Neuronal stem cell (in vitro differentiated cells): ENCODE data around the gene ALPP.
A peak's percentile ranks its signal among the peaks of the same experiment; 100 is the strongest.

ENCODE experiments used
- DNase-seq: peaks from one replicate; pipeline ENCODE4 v3.0.0-alpha.2; 2013; ENCODE audit warnings: low spot score
- H2AFZ ChIP-seq: one replicate; pipeline ENCODE4 v1.6.1; 2013; ENCODE audit warnings: mild to moderate bottlenecking, low read length, inconsistent platforms
- H2AK5ac ChIP-seq: 2 replicates; pipeline ENCODE4 v1.6.1; 2013; ENCODE audit warnings: low read depth, mild to moderate bottlenecking, inconsistent platforms, low read length, moderate library complexity, mixed read lengths
- H2BK120ac ChIP-seq: 2 replicates; pipeline ENCODE4 v1.6.1; 2013; ENCODE audit warnings: low read depth, mild to moderate bottlenecking, inconsistent platforms, low read length, moderate library complexity, mixed read lengths
- H2BK12ac ChIP-seq: one replicate; pipeline ENCODE4 v1.6.1; 2013; ENCODE audit warnings: low read length, inconsistent platforms
- H2BK15ac ChIP-seq: 2 replicates; pipeline ENCODE4 v1.6.1; 2013; ENCODE audit warnings: mild to moderate bottlenecking, low read length, inconsistent platforms, mixed read lengths
- H2BK5ac ChIP-seq: one replicate; pipeline ENCODE4 v1.6.1; 2013; ENCODE audit warnings: inconsistent platforms, mild to moderate bottlenecking, low read length, moderate library complexity
- H3K14ac ChIP-seq: one replicate; pipeline ENCODE4 v1.6.1; 2013; ENCODE audit warnings: low read length, inconsistent platforms
- H3K18ac ChIP-seq: 2 replicates; pipeline ENCODE4 v1.6.1; 2013; ENCODE audit warnings: low read length, inconsistent platforms
- H3K23ac ChIP-seq: 2 replicates; pipeline ENCODE4 v1.6.1; 2013; ENCODE audit warnings: low read depth, mild to moderate bottlenecking, mixed read lengths, low read length, inconsistent platforms; ENCODE audit not compliant: poor library complexity
- H3K27ac ChIP-seq: replicated peaks from 3 replicates; pipeline ENCODE4 v1.5.1; 2013; ENCODE audit warnings: low read length, inconsistent platforms
- H3K27me3 ChIP-seq, 3 experiments: 2 replicates each; pipeline ENCODE4 v1.6.1; 2013; ENCODE audit warnings: low read length in 3 of 3, mild to moderate bottlenecking in 2 of 3, inconsistent platforms in 1 of 3, low read depth in 1 of 3, mixed read lengths in 1 of 3, moderate library complexity in 1 of 3; ENCODE audit not compliant: control insufficient read depth in 3 of 3, insufficient read depth in 3 of 3
- H3K36me3 ChIP-seq, 2 donors: replicated peaks in 1 of 2; 2 replicates each; pipeline ENCODE4 v1.6.1; 2013; ENCODE audit warnings: low read length in 2 of 2; ENCODE audit not compliant: control insufficient read depth in 2 of 2, insufficient read depth in 2 of 2
- H3K4ac ChIP-seq: 2 replicates; pipeline ENCODE4 v1.6.1; 2013; ENCODE audit warnings: inconsistent platforms, mild to moderate bottlenecking, low read length, moderate library complexity
- H3K4me1 ChIP-seq, 2 donors: 1 replicate in 1 of 2; 2 replicates in 1 of 2; pipeline ENCODE4 v1.6.1; 2013; ENCODE audit warnings: low read length in 2 of 2, low read depth in 1 of 2; ENCODE audit not compliant: control insufficient read depth in 2 of 2, insufficient read depth in 1 of 2
- H3K4me2 ChIP-seq: one replicate; pipeline ENCODE4 v1.6.1; 2013; ENCODE audit warnings: mild to moderate bottlenecking, low read length, inconsistent platforms; ENCODE audit not compliant: insufficient read depth, poor library complexity, severe bottlenecking
- H3K4me3 ChIP-seq, 2 donors: 2 replicates each; pipeline ENCODE4 v1.5.1; 2013; ENCODE audit warnings: low read length in 2 of 2, mild to moderate bottlenecking in 2 of 2, inconsistent platforms in 1 of 2, moderate library complexity in 1 of 2
- H3K79me1 ChIP-seq: one replicate; pipeline ENCODE4 v1.6.1; 2013; ENCODE audit warnings: low read depth, mild to moderate bottlenecking, inconsistent platforms, low read length, moderate library complexity
- H3K9ac ChIP-seq: one replicate; pipeline ENCODE4 v1.6.1; 2013; ENCODE audit warnings: mild to moderate bottlenecking, low read depth, low read length, inconsistent platforms; ENCODE audit not compliant: poor library complexity
- H3K9me3 ChIP-seq, 2 donors: replicated peaks in 1 of 2; 2 replicates each; pipeline versions ENCODE3 to v1.6.1; 2013; ENCODE audit warnings: low read length in 2 of 2, mild to moderate bottlenecking in 2 of 2, inconsistent platforms in 1 of 2, low read depth in 1 of 2, mixed read lengths in 1 of 2, moderate library complexity in 1 of 2; ENCODE audit not compliant: control insufficient read depth in 2 of 2, insufficient read depth in 1 of 2
- H4K8ac ChIP-seq: one replicate; pipeline ENCODE4 v1.6.1; 2013; ENCODE audit warnings: low read depth, mild to moderate bottlenecking, inconsistent platforms, low read length, moderate library complexity
- H4K91ac ChIP-seq: one replicate; pipeline ENCODE4 v1.6.1; 2013; ENCODE audit warnings: low read length, low read depth, mild to moderate bottlenecking, inconsistent platforms; ENCODE audit not compliant: poor library complexity
- WGBS, 2 donors: extraction: QIAGEN DNeasy Blood & Tissue Kit; methylation state at CpG; one replicate each; pipeline ENCODE4 v1.1.7; 2013; ENCODE audit warnings: missing lambda C conversion rate in 2 of 2, mixed read lengths in 1 of 2; ENCODE audit not compliant: insufficient read length in 2 of 2, insufficient replicate concordance in 1 of 2; ENCODE audit errors: extremely low coverage in 2 of 2; 5-methylcytosine and 5-hydroxymethylcytosine counted together

Gene ALPP

DNA sequence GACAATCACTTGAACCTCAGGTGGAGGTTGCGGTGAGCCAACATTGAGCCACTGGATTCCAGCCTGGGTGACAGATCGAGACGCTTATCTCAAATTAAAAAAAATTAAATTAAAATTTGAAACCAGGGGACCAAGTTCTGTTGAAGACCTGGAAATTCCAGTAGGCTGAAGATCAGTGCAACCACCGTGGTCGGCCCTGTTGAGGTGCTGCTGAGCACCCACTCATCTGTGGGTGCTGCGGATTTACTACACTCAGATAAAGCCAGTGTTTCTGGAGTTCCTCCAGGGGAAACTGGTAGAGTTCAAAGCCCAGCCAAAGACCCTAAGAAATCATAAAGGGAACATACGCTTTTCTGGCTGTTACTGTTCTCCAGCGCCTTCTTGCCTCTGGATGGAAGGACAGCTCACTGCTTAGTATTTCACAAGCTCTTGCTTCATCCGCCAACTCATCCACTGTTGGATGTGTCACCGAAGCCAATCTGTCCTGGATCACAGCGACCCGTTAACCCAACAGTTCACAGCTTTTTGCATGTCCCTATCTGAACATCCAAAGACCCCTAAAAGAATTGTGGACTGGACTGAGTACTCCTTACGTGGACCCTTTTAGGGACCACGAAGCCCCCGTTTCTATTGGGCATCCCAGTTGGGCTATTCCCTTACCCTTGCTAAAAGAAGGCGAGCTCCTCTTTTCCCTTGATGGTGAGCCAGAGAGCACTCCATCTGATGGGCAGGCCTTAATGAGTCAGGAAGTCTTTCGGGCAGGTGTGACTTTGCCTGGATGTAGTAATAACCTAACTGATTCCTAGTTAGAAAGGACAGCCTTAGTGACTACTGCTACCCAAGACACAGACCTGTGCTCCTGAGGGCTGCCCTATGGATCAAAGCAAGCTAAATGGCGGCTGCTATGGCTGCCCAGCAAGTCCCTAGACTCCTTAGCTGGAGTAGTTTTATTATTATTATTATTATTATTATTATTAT, 6.0 kb upstream of the ALPP start:
- Histone ChIP-seq H3K27ac (no peak overlapping the region), H3K4ac (no peak overlapping the region), H4K91ac (no peak overlapping the region), H3K36me3 (no peaks in the 10 kb centered on the region), H2AK5ac (no peak overlapping the region), H3K4me2 (no peak overlapping the region), H2BK12ac (no peak overlapping the region), H3K18ac (no peak overlapping the region), H2BK120ac (no peak overlapping the region), H3K14ac (no peak overlapping the region), H3K4me1 (peaks cover 1 to 2% of the 10 kb centered on the region in 2 donors), H3K23ac (no peak overlapping the region), H4K8ac (no peak overlapping the region), H3K79me1 (no peaks in the 10 kb centered on the region), H2BK5ac (no peak overlapping the region), H3K4me3 (no peak overlapping the region), H3K9ac (no peak overlapping the region), H3K27me3 (peaks cover 0 to 24% (median 0%) of the 10 kb centered on the region in 3 experiments), H2AFZ (no peak overlapping the region), H3K9me3 (no peaks in the 10 kb centered on the region), H2BK15ac (no peak overlapping the region)
- no peak for DNase-seq
- WGBS, 2 donors = no CpG with 5 or more reads among the region's 18 CpGs

DNA sequence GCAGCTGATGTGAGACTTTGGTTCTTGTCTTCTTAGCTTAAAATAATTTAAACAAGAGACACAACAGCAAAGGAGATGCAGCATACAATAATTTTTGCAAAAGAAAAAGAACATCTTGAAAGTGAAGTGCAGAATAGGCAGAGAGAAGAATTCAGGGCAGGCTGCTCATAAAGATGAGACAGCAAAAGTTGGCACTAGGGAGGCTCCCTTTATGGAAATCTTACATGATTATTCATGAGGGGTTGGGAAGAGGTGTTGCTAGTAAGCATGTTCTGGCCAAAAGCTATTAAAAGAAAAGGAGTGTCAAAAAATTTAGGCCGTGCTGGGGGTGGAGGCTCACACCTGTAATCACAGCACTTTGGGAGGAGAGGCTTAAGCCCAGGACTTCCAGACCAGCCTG, 4.2 kb upstream of the ALPP start:
- Histone ChIP-seq H2BK5ac (no peak overlapping the region), H2AK5ac (no peak overlapping the region), H2BK12ac (no peak overlapping the region), H2BK120ac (no peak overlapping the region), H4K8ac (no peak overlapping the region), H3K4me2 (no peak overlapping the region), H3K14ac (no peak overlapping the region), H3K4ac (no peak overlapping the region), H3K9ac (no peak overlapping the region), H3K27ac (no peak overlapping the region), H3K18ac (no peak overlapping the region), H2AFZ (no peak overlapping the region), H3K79me1 (no peaks in the 10 kb centered on the region), H3K23ac (no peak overlapping the region), H3K4me3 (no peak overlapping the region), H3K9me3 (no peaks in the 10 kb centered on the region), H3K36me3 (no peaks in the 10 kb centered on the region), H3K27me3 (peaks cover 0 to 20% (median 0%) of the 10 kb centered on the region in 3 experiments), H3K4me1 (peaks cover under 1 to 2% of the 10 kb centered on the region in 2 donors), H2BK15ac (no peak overlapping the region), H4K91ac (no peak overlapping the region)
- WGBS, 2 donors = no CpG with 5 or more reads among the region's 1 CpG
- DNase-seq = no peak

DNA sequence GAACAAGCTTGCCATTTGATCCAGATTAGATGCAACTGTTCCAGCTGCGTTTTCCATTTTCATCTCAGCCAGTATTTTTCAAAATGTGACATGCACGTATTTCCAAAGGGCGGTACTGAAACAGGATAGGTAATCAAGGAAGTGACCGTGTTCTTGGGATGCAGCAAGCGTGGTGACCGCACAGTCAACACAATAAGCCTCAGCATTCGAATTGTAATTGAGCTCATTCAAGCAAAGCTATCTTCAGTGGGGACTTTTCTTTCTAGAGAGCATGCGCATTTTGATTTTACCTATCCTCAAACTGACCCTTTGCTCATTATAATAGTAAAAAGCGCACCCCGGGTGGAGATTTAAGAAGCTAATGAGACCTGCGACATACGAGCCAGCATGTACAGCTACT, 3.4 kb upstream of the ALPP start:
- no peak overlapping the region for H2BK15ac ChIP-seq
- no peak overlapping the region for H3K4ac ChIP-seq
- H3K9me3 ChIP-seq = no peaks in the 10 kb centered on the region
- no CpG with 5 or more reads among the region's 12 CpGs for WGBS, 2 donors
- no peak overlapping the region for H3K18ac ChIP-seq
- no peak overlapping the region for H3K27ac ChIP-seq
- no peaks in the 10 kb centered on the region for H3K79me1 ChIP-seq
- no peak overlapping the region for H3K4me3 ChIP-seq
- no peak overlapping the region for H4K8ac ChIP-seq
- H2BK120ac ChIP-seq = no peak overlapping the region
- no peaks in the 10 kb centered on the region for H3K36me3 ChIP-seq
- H3K27me3 ChIP-seq = peaks cover 0 to 15% (median 0%) of the 10 kb centered on the region in 3 experiments
- H2AFZ ChIP-seq = no peak overlapping the region
- H2BK12ac ChIP-seq = no peak overlapping the region
- H3K4me1 ChIP-seq = no peaks in the 10 kb centered on the region
- no peak overlapping the region for H4K91ac ChIP-seq
- H2AK5ac ChIP-seq = no peak overlapping the region
- no peak overlapping the region for H3K9ac ChIP-seq
- DNase-seq = no peak
- H3K14ac ChIP-seq = no peak overlapping the region
- no peak overlapping the region for H3K4me2 ChIP-seq
- H2BK5ac ChIP-seq = no peak overlapping the region
- no peak overlapping the region for H3K23ac ChIP-seq

DNA sequence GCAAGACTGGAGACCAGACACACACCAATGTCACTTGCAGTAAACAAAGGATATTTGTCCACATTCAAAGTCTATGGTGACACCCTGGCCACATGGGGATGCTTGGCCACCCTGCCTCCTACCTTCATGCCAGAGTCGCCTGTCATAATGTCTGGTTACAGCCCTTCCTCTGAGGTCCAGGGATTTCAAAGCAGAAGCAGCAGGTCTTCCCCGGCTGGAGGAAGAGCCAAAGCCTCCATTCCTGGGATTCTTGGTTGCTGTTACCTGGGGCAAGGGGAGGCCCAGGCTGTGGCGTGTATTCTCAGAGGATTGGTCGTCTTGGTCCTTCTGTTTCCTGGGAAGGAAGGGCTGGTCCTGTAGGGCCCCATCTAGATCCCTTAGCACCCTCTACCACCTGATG, 2.3 kb upstream of the ALPP start:
- no peaks in the 10 kb centered on the region for H3K79me1 ChIP-seq
- no peak overlapping the region for H3K18ac ChIP-seq
- peak overlapping the region; percentile 6 for H2BK12ac ChIP-seq
- H2BK15ac ChIP-seq = no peak overlapping the region
- no peaks in the 10 kb centered on the region for H3K36me3 ChIP-seq
- no peak overlapping the region for H2BK5ac ChIP-seq
- no peak overlapping the region for H3K4me3 ChIP-seq
- peak overlapping the region; percentile 11 for H2AK5ac ChIP-seq
- H3K27ac ChIP-seq = no peak overlapping the region
- H3K27me3 ChIP-seq = peaks cover 0 to 15% (median 0%) of the 10 kb centered on the region in 3 experiments
- no peak for DNase-seq
- H3K4me2 ChIP-seq = no peak overlapping the region
- H3K9ac ChIP-seq = no peak overlapping the region
- H2AFZ ChIP-seq = no peak overlapping the region
- H3K9me3 ChIP-seq = no peaks in the 10 kb centered on the region
- H3K4me1 ChIP-seq = no peaks in the 10 kb centered on the region
- WGBS, 2 donors = no CpG with 5 or more reads among the region's 4 CpGs
- no peak overlapping the region for H4K91ac ChIP-seq
- H3K23ac ChIP-seq = no peak overlapping the region
- H4K8ac ChIP-seq = no peak overlapping the region
- no peak overlapping the region for H3K14ac ChIP-seq
- H2BK120ac ChIP-seq = no peak overlapping the region
- no peak overlapping the region for H3K4ac ChIP-seq
